Gastrocnemius medialis (tissue), 4 donors: Measurements from ENCODE around the gene MED19.

Source experiments
- CTCF ChIP-seq, 5 experiments: fragments of 450-650 bp in 3 of 5; fragments of 200-600 bp in 2 of 5; sonication (generic) in 2 of 5; IDR thresholded peaks in 4 of 5; conservative IDR thresholded peaks in 1 of 5; 1 replicate in 4 of 5; 2 replicates in 1 of 5; pipeline ENCODE4 v1.5.1; 2016 to 2019; ENCODE audit warnings: antibody characterized with exemption in 5 of 5, mild to moderate bottlenecking in 3 of 5, moderate library complexity in 3 of 5
- POLR2A ChIP-seq, 2 donors: fragments of 450-650 bp; IDR thresholded peaks; one replicate each; pipeline ENCODE4 v1.6.1; 2017; ENCODE audit warnings: antibody characterized with exemption in 2 of 2, mild to moderate bottlenecking in 2 of 2, moderate library complexity in 2 of 2

GRCh38 chr11:57679396-57679795, 32.6 kb downstream of the MED19 start:
- TF ChIP-seq CTCF (IDR thresholded peaks at IDR 0.05 in 4 of 5, conservative IDR thresholded peaks at IDR 0.05 in 1 of 5) (no peak), POLR2A (IDR thresholded peaks at IDR 0.05) (no peak)
